Measurements from ENCODE around the gene SYT5. TPM values are rescaled to one million over a fixed set of nuclear protein-coding genes. Genes with fewer than 3 reads are reported as not detected.

The SYT5 gene
- total and polyA plus RNA-seq, 10 donors: 0.06 to 1.4 (median 0.18) TPM; not detected in 6

GRCh38 chr19:55134736-55135135, 45.4 kb downstream of the SYT5 start:
- 0 to 12% (median 7%) methylated on average over 1 to 3 of the region's 3 CpGs for WGBS, 5 donors
- Histone ChIP-seq H3K9me3 (no peaks in the 10 kb centered on the region), H3K4me1 (peaks cover 0 to 22% (median 7%) of the 10 kb centered on the region in 6 donors), H3K27me3 (replicated peaks in 1 of 7) (peaks cover 0 to 93% (median 11%) of the 10 kb centered on the region in 7 donors), H3K36me3 (no peaks in the 10 kb centered on the region), H3K4me3 (no peak overlapping the region), H3K27ac (no peak overlapping the region)
- intact Hi-C loops (cut with DNase I; ENCODE audit: low total_unique reads): no loop called here
- no peak for TF ChIP-seq POLR2AphosphoS5 (IDR thresholded peaks at IDR 0.05)
- TF ChIP-seq CTCF (IDR thresholded peaks at IDR 0.05 in 8 of 11, conservative IDR thresholded peaks at IDR 0.05 in 3 of 11): no peak
- TF ChIP-seq POLR2A (IDR thresholded peaks at IDR 0.05): no peak
- no peak for DNase-seq

GRCh38 chr19:55133639-55134444, 46.2 kb downstream of the SYT5 start:
- H3K27me3 ChIP-seq (replicated peaks in 1 of 7): peaks cover 0 to 93% (median 11%) of the 10 kb centered on the region in 7 donors
- H3K4me3 ChIP-seq: no peak overlapping the region
- 66 to 79% (median 70%) methylated on average over 24 to 25 of the region's 25 CpGs for WGBS, 5 donors
- no peaks in the 10 kb centered on the region for H3K9me3 ChIP-seq
- TF ChIP-seq CTCF (IDR thresholded peaks at IDR 0.05 in 8 of 11, conservative IDR thresholded peaks at IDR 0.05 in 3 of 11) (no peak), POLR2AphosphoS5 (IDR thresholded peaks at IDR 0.05) (no peak), POLR2A (IDR thresholded peaks at IDR 0.05) (no peak)
- H3K27ac ChIP-seq: peak overlapping the region in 3 of 8 donors; percentile 53 to 56 (median 54)
- peaks cover 0 to 22% (median 7%) of the 10 kb centered on the region in 6 donors for H3K4me1 ChIP-seq
- H3K36me3 ChIP-seq: no peaks in the 10 kb centered on the region
- DNase-seq: no peak
- intact Hi-C loops (cut with DNase I; ENCODE audit: low total_unique reads): no loop called here

- 20 to 40% (median 33%) methylated on average over 13 to 14 of the region's 14 CpGs for WGBS, 5 donors
- peaks cover 0 to 80% (median 11%) of the 10 kb centered on the region in 7 donors for H3K27me3 ChIP-seq (replicated peaks in 1 of 7)
- H3K4me3 ChIP-seq: no peak overlapping the region
- H3K4me1 ChIP-seq: peaks cover 0 to 17% (median 7%) of the 10 kb centered on the region in 6 donors
- no peaks in the 10 kb centered on the region for H3K9me3 ChIP-seq
- peak in 6 of 11 experiments; percentile 11 to 49 (median 32) for TF ChIP-seq CTCF (IDR thresholded peaks at IDR 0.05 in 8 of 11, conservative IDR thresholded peaks at IDR 0.05 in 3 of 11)
- TF ChIP-seq POLR2A (IDR thresholded peaks at IDR 0.05): no peak
- H3K27ac ChIP-seq: peak overlapping the region in 5 of 8 donors; percentile 15 to 56 (median 53)
- DNase-seq: no peak
- H3K36me3 ChIP-seq: no peaks in the 10 kb centered on the region
- intact Hi-C loops (cut with DNase I; ENCODE audit: low total_unique reads): no loop called here
These were observed 47.5 kb downstream of the SYT5 start for GRCh38 chr19:55132453-55133129.

- TF ChIP-seq POLR2AphosphoS5 (IDR thresholded peaks at IDR 0.05): no peak
- no peak for TF ChIP-seq POLR2A (IDR thresholded peaks at IDR 0.05)
- TF ChIP-seq CTCF (IDR thresholded peaks at IDR 0.05 in 8 of 11, conservative IDR thresholded peaks at IDR 0.05 in 3 of 11): no peak
- H3K4me3 ChIP-seq: no peak overlapping the region
- H3K27ac ChIP-seq: no peak overlapping the region
- no peaks in the 10 kb centered on the region for H3K9me3 ChIP-seq
- H3K27me3 ChIP-seq (replicated peaks in 1 of 7): peaks cover 0 to 70% (median 11%) of the 10 kb centered on the region in 7 donors
- DNase-seq: no peak
- 85 to 92% (median 90%) methylated on average over 15 to 16 of the region's 16 CpGs for WGBS, 5 donors
- peaks cover 0 to 17% (median 7%) of the 10 kb centered on the region in 6 donors for H3K4me1 ChIP-seq
- H3K36me3 ChIP-seq: no peaks in the 10 kb centered on the region
- intact Hi-C loops (cut with DNase I; ENCODE audit: low total_unique reads): no loop called here
These were observed 48.7 kb downstream of the SYT5 start for GRCh38 chr19:55131421-55131820.
